DND-41 (cell line): ENCODE data around the gene ATP6V1C2.

Experiments used
- ATAC-seq: fragments of 200-7000 bp; cut with Tn5 transposase; 3 replicates; pipeline ENCODE4 v1.9.1; 2021; ENCODE audit warnings: low read depth; ENCODE audit not compliant: insufficient read depth
- DNase-seq: peaks from one replicate; pipeline ENCODE4 v3.0.0-alpha.2; 2020
- H2AFZ ChIP-seq: 2 replicates; pipeline ENCODE4 v1.6.0; 2012; ENCODE audit warnings: low read depth, low read length
- H3K27ac ChIP-seq: 2 replicates; pipeline ENCODE4 v1.5.1; 2012; ENCODE audit warnings: low read length, inconsistent platforms
- H3K27me3 ChIP-seq: fragments of 200-600 bp; sonication (generic); 2 replicates; pipeline ENCODE4 v1.6.0; 2012; ENCODE audit warnings: low read length, mild to moderate bottlenecking, inconsistent platforms; ENCODE audit not compliant: insufficient read depth, poor library complexity
- H3K36me3 ChIP-seq: 2 replicates; pipeline ENCODE4 v1.5.1; 2012; ENCODE audit warnings: low read length, inconsistent platforms; ENCODE audit not compliant: insufficient read depth
- H3K4me1 ChIP-seq: 2 replicates; pipeline ENCODE4 v1.5.1; 2012; ENCODE audit warnings: mild to moderate bottlenecking, low read length; ENCODE audit not compliant: insufficient read depth
- H3K4me2 ChIP-seq: 2 replicates; pipeline ENCODE4 v1.6.0; 2012; ENCODE audit warnings: mild to moderate bottlenecking, moderate library complexity, low read length, inconsistent platforms; ENCODE audit not compliant: insufficient read depth
- H3K4me3 ChIP-seq, 2 experiments: fragments of 200-600 bp in 1 of 2; shearing (Covaris generic) in 1 of 2; 2 replicates each; pipeline ENCODE4 v1.5.1; 2012 to 2016; ENCODE audit warnings: inconsistent platforms in 2 of 2, low read length in 2 of 2, mild to moderate bottlenecking in 2 of 2, low read depth in 1 of 2, moderate library complexity in 1 of 2
- H3K79me2 ChIP-seq: 2 replicates; pipeline ENCODE4 v1.6.0; 2012; ENCODE audit warnings: low read length, inconsistent platforms; ENCODE audit not compliant: insufficient read depth
- H3K9ac ChIP-seq: 2 replicates; pipeline ENCODE4 v1.6.0; 2012; ENCODE audit warnings: low read depth, mild to moderate bottlenecking, inconsistent platforms, low read length, moderate library complexity
- H3K9me3 ChIP-seq: 2 replicates; pipeline ENCODE4 v1.5.1; 2012; ENCODE audit warnings: low read length, moderate library complexity, mild to moderate bottlenecking, inconsistent platforms; ENCODE audit not compliant: insufficient read depth, severe bottlenecking
- H4K20me1 ChIP-seq: 2 replicates; pipeline ENCODE4 v1.6.0; 2012; ENCODE audit warnings: low read length; ENCODE audit not compliant: insufficient read depth
- CTCF ChIP-seq: IDR thresholded peaks from 2 replicates; pipeline ENCODE4 v1.5.1; 2012; ENCODE audit warnings: borderline replicate concordance, low read length, moderate library complexity, mild to moderate bottlenecking; ENCODE audit not compliant: poor library complexity, severe bottlenecking; ENCODE audit errors: extremely low read depth
- EZH2 ChIP-seq: IDR thresholded peaks from 3 replicates; pipeline ENCODE4 v1.6.1; 2012; ENCODE audit warnings: borderline replicate concordance, low read depth, mild to moderate bottlenecking, moderate library complexity, low read length, inconsistent platforms; ENCODE audit not compliant: severe bottlenecking

The ATP6V1C2 gene

GRCh38 chr2:10806543-10806942, 85.1 kb downstream of the ATP6V1C2 start:
- Histone ChIP-seq H3K4me2 (no peak overlapping the region), H3K36me3 (peaks cover 24% of the 10 kb centered on the region), H3K4me3 (no peak overlapping the region), H4K20me1 (peaks cover 49% of the 10 kb centered on the region), H3K27ac (no peak overlapping the region), H3K27me3 (no peaks in the 10 kb centered on the region), H2AFZ (no peak overlapping the region), H3K9me3 (no peaks in the 10 kb centered on the region), H3K79me2 (peaks cover 84% of the 10 kb centered on the region), H3K4me1 (peaks cover 38% of the 10 kb centered on the region), H3K9ac (no peak overlapping the region)
- no peak for ATAC-seq
- DNase-seq: no peak
- no peak for TF ChIP-seq EZH2
- TF ChIP-seq CTCF: no peak

- H3K9me3 ChIP-seq: no peaks in the 10 kb centered on the region
- H3K27ac ChIP-seq: peak overlapping the region; percentile 90; the same call in 1 of the 2 replicates
- no peaks in the 10 kb centered on the region for H3K27me3 ChIP-seq
- H2AFZ ChIP-seq: no peak overlapping the region
- DNase-seq: no peak
- peaks cover 67% of the 10 kb centered on the region for H3K79me2 ChIP-seq
- no peak for ATAC-seq
- H3K4me2 ChIP-seq: peak overlapping the region; percentile 95
- TF ChIP-seq CTCF: no peak
- peaks cover 38% of the 10 kb centered on the region for H4K20me1 ChIP-seq
- H3K36me3 ChIP-seq: peaks cover 11% of the 10 kb centered on the region
- peak overlapping the region; percentile 98; the same call in 1 of the 2 replicates for H3K9ac ChIP-seq
- peaks cover 46% of the 10 kb centered on the region for H3K4me1 ChIP-seq
- peak overlapping the region in 1 of 2 experiments; percentile 73; a peak in 2 of 4 replicates for H3K4me3 ChIP-seq
Observed at GRCh38 chr2:10810202-10811161, 89.1 kb downstream of the ATP6V1C2 start.

GRCh38 chr2:10811517-10811916, 90.1 kb downstream of the ATP6V1C2 start:
- Histone ChIP-seq H3K9ac (peak overlapping the region; percentile 98), H3K27me3 (no peaks in the 10 kb centered on the region), H3K9me3 (no peaks in the 10 kb centered on the region), H3K4me3 (peak overlapping the region; percentile 73 to 84), H3K36me3 (peaks cover 11% of the 10 kb centered on the region), H2AFZ (peak overlapping the region; percentile 80; the same call in 1 of the 2 replicates), H3K4me1 (peaks cover 46% of the 10 kb centered on the region), H3K27ac (peak overlapping the region; percentile 90), H3K4me2 (peak overlapping the region; percentile 95), H3K79me2 (peaks cover 60% of the 10 kb centered on the region), H4K20me1 (peaks cover 36% of the 10 kb centered on the region)
- DNase-seq (no peak), ATAC-seq (no peak)
- TF ChIP-seq CTCF (no peak), EZH2 (no peak)
